Measurements from ENCODE around the gene SH2D2A.
A peak's percentile ranks its signal among the peaks of the same experiment; 100 is the strongest.

SH2D2A gene

GRCh38 chr1:156847591-156848460 lies 31.2 kb upstream of the SH2D2A start:
- no peak for DNase-seq

GRCh38 chr1:156846643-156847042 lies 30.0 kb upstream of the SH2D2A start:
- no peak for DNase-seq

- no peak for DNase-seq
These were observed 29.4 kb upstream of the SH2D2A start for GRCh38 chr1:156845953-156846545.

- DNase-seq: peak in 5 of 6 experiments; percentile 38 to 54 (median 44)
These were observed 28.7 kb upstream of the SH2D2A start for GRCh38 chr1:156845055-156845952.

- DNase-seq: no peak
These were observed 28.0 kb upstream of the SH2D2A start for GRCh38 chr1:156844638-156845037.

- DNase-seq: no peak
These were observed 27.5 kb upstream of the SH2D2A start for GRCh38 chr1:156844102-156844501.

- no peak for DNase-seq
These were observed 26.1 kb upstream of the SH2D2A start for GRCh38 chr1:156842618-156843300.

GRCh38 chr1:156841295-156841855 lies 24.7 kb upstream of the SH2D2A start:
- no peak for DNase-seq

- DNase-seq: no peak
These were observed 24.2 kb upstream of the SH2D2A start for GRCh38 chr1:156840898-156841279.

GRCh38 chr1:156840186-156840897 lies 23.7 kb upstream of the SH2D2A start:
- DNase-seq: no peak

- DNase-seq: no peak
These were observed 22.9 kb upstream of the SH2D2A start for GRCh38 chr1:156839426-156840109.

- peak in 5 of 6 experiments; percentile 16 to 68 (median 33) for DNase-seq
These were observed 22.3 kb upstream of the SH2D2A start for GRCh38 chr1:156838972-156839371.

- no peak for DNase-seq
These were observed 20.2 kb upstream of the SH2D2A start for GRCh38 chr1:156836892-156837291.

GRCh38 chr1:156836041-156836654 lies 19.5 kb upstream of the SH2D2A start:
- no peak for DNase-seq

GRCh38 chr1:156834322-156834721 lies 17.7 kb upstream of the SH2D2A start:
- no peak for DNase-seq

- no peak for DNase-seq
These were observed 17.0 kb upstream of the SH2D2A start for GRCh38 chr1:156833603-156834002.

GRCh38 chr1:156832434-156832833 lies 15.8 kb upstream of the SH2D2A start:
- no peak for DNase-seq

GRCh38 chr1:156828400-156829124 lies 11.9 kb upstream of the SH2D2A start:
- no peak for DNase-seq

- DNase-seq: no peak
These were observed 10.0 kb upstream of the SH2D2A start for GRCh38 chr1:156826630-156827029.
